H1 (cell line): Measurements from ENCODE around the gene UGT1A8. TPM values are rescaled to one million over a fixed set of nuclear protein-coding genes. Genes with fewer than 3 reads are reported as not detected.
A peak's percentile ranks its signal among the peaks of the same experiment; 100 is the strongest.

Source experiments
- CTCF ChIA-PET: fragments of 300-600 bp; sonication (Branson Sonifier 250); formaldehyde crosslinking; loops from one replicate; lab custom pipeline; 2021; ENCODE audit not compliant: partially characterized antibody; lab: Charles Lee
- POLR2A ChIA-PET: fragments of 300-600 bp; sonication (Branson Sonifier 250); formaldehyde crosslinking; loops from one replicate; lab custom pipeline; 2021; ENCODE audit warnings: inconsistent platforms; ENCODE audit not compliant: partially characterized antibody; lab: Charles Lee
- DNase-seq, 2 experiments: peaks; one replicate each; pipeline versions ENCODE4 v3.0.0 to v3.0.0-alpha.2; 2010 to 2022; ENCODE audit warnings: low spot score in 2 of 2, low read depth in 1 of 2, mixed read lengths in 1 of 2
- FAIRE-seq: peaks from 2 replicates; lab custom pipeline; 2011; peaks lifted over from hg19 to GRCh38; lab: Jason Lieb, UNC
- H2AFZ ChIP-seq: 2 replicates; pipeline ENCODE4 v1.8.1; 2012; ENCODE audit warnings: low read length, inconsistent platforms
- H2AK5ac ChIP-seq: 2 replicates; pipeline ENCODE4 v1.6.1; 2013; ENCODE audit warnings: low read depth, low read length
- H2BK120ac ChIP-seq: replicated peaks from 2 replicates; pipeline ENCODE3; 2013; ENCODE audit warnings: low read depth, low read length, inconsistent platforms
- H2BK12ac ChIP-seq: 2 replicates; pipeline ENCODE4 v1.6.1; 2013; ENCODE audit warnings: low read depth, low read length
- H2BK15ac ChIP-seq: 2 replicates; pipeline ENCODE4 v1.6.1; 2013; ENCODE audit warnings: low read length
- H2BK20ac ChIP-seq: 2 replicates; pipeline ENCODE4 v1.6.1; 2013; ENCODE audit warnings: low read length
- H2BK5ac ChIP-seq: 2 replicates; pipeline ENCODE4 v1.6.1; 2013; ENCODE audit warnings: low read depth, low read length
- H3K14ac ChIP-seq: 2 replicates; pipeline ENCODE4 v1.6.1; 2013; ENCODE audit warnings: inconsistent platforms; ENCODE audit not compliant: insufficient read length
- H3K18ac ChIP-seq: 2 replicates; pipeline ENCODE4 v1.6.1; 2013; ENCODE audit warnings: low read length; ENCODE audit errors: extremely low read depth
- H3K23ac ChIP-seq: 2 replicates; pipeline ENCODE4 v1.6.1; 2013; ENCODE audit warnings: inconsistent platforms; ENCODE audit not compliant: insufficient read length
- H3K23me2 ChIP-seq: 2 replicates; pipeline ENCODE4 v1.6.1; 2013; ENCODE audit warnings: low read depth, low read length
- H3K27ac ChIP-seq: 2 replicates; pipeline ENCODE4 v1.6.1; 2011; ENCODE audit warnings: low read depth, low read length, inconsistent platforms
- H3K27me3 ChIP-seq, 4 experiments: replicated peaks in 1 of 4; 1 replicate in 1 of 4; 2 replicates in 3 of 4; pipeline versions ENCODE4 v1.6.1 to v1.8.1; 2011 to 2013; ENCODE audit warnings: low read length in 3 of 4, mild to moderate bottlenecking in 3 of 4, inconsistent platforms in 2 of 4, mixed read lengths in 2 of 4, moderate library complexity in 1 of 4; ENCODE audit not compliant: control insufficient read depth in 3 of 4, insufficient read depth in 3 of 4; ENCODE audit errors: extremely low read depth in 1 of 4
- H3K36me3 ChIP-seq, 4 experiments: 2 replicates each; pipeline versions ENCODE4 v1.6.1 to v1.8.1; 2011 to 2013; ENCODE audit warnings: mild to moderate bottlenecking in 4 of 4, low read length in 3 of 4, moderate library complexity in 2 of 4, control low read depth in 1 of 4, inconsistent platforms in 1 of 4; ENCODE audit not compliant: insufficient read depth in 4 of 4, control insufficient read depth in 2 of 4
- H3K4ac ChIP-seq: replicated peaks from 2 replicates; pipeline ENCODE3; 2013; ENCODE audit warnings: low read length, low read depth, mixed read lengths, inconsistent platforms; ENCODE audit not compliant: insufficient read length
- H3K4me1 ChIP-seq, 4 experiments: replicated peaks in 1 of 4; 1 replicate in 1 of 4; 2 replicates in 3 of 4; pipeline versions ENCODE4 v1.6.1 to v1.8.1; 2011 to 2013; ENCODE audit warnings: low read length in 3 of 4, inconsistent platforms in 2 of 4, mixed read lengths in 1 of 4; ENCODE audit not compliant: insufficient read depth in 4 of 4, control insufficient read depth in 3 of 4
- H3K4me2 ChIP-seq, 2 experiments: 2 replicates each; pipeline versions ENCODE4 v1.6.1 to v1.8.1; 2011 to 2013; ENCODE audit warnings: low read depth in 2 of 2, low read length in 2 of 2, control low read depth in 1 of 2, inconsistent platforms in 1 of 2, mild to moderate bottlenecking in 1 of 2; ENCODE audit not compliant: insufficient read depth in 1 of 2
- H3K4me3 ChIP-seq, 4 experiments: fragments of 200-600, 300-600 bp in 1 of 4; sonication (generic), shearing (Covaris generic), sonication (Bioruptor Twin) in 1 of 4; 2 replicates each; pipeline versions ENCODE4 v1.5.1 to v1.8.1; 2011 to 2016; ENCODE audit warnings: low read length in 4 of 4, low read depth in 3 of 4, control low read depth in 2 of 4, inconsistent platforms in 2 of 4, mild to moderate bottlenecking in 2 of 4, mixed read lengths in 1 of 4, moderate library complexity in 1 of 4; ENCODE audit not compliant: insufficient read depth in 2 of 4; ENCODE audit errors: extremely low read depth in 1 of 4
- H3K56ac ChIP-seq: replicated peaks from 2 replicates; pipeline ENCODE3; 2013; ENCODE audit warnings: low read depth, mild to moderate bottlenecking, mixed read lengths, low read length, inconsistent platforms; ENCODE audit not compliant: insufficient read length
- H3K79me1 ChIP-seq: 2 replicates; pipeline ENCODE4 v1.6.1; 2013; ENCODE audit warnings: low read depth, low read length, control low read depth
- H3K79me2 ChIP-seq, 2 experiments: 2 replicates each; pipeline versions ENCODE4 v1.6.1 to v1.8.1; 2012 to 2013; ENCODE audit warnings: low read length in 2 of 2, mild to moderate bottlenecking in 2 of 2, inconsistent platforms in 1 of 2; ENCODE audit not compliant: insufficient read depth in 2 of 2, control insufficient read depth in 1 of 2
- H3K9ac ChIP-seq, 4 experiments: replicated peaks in 1 of 4; 1 replicate in 1 of 4; 2 replicates in 3 of 4; pipeline versions ENCODE4 v1.6.1 to v1.8.1; 2011 to 2013; ENCODE audit warnings: low read depth in 3 of 4, low read length in 3 of 4, control low read depth in 2 of 4, mild to moderate bottlenecking in 2 of 4, moderate library complexity in 2 of 4, inconsistent platforms in 1 of 4; ENCODE audit errors: extremely low read depth in 1 of 4
- H3K9me3 ChIP-seq, 2 experiments: 2 replicates each; pipeline versions ENCODE4 v1.6.1 to v1.8.1; 2012 to 2013; ENCODE audit warnings: mild to moderate bottlenecking in 2 of 2, moderate library complexity in 2 of 2, control low read depth in 1 of 2, inconsistent platforms in 1 of 2, low read depth in 1 of 2, low read length in 1 of 2, mixed read lengths in 1 of 2; ENCODE audit not compliant: insufficient read depth in 2 of 2
- H4K20me1 ChIP-seq, 2 experiments: replicated peaks in 1 of 2; 2 replicates each; pipeline versions ENCODE3 to v1.8.1; 2011 to 2013; ENCODE audit warnings: inconsistent platforms in 2 of 2, low read length in 2 of 2, mild to moderate bottlenecking in 1 of 2; ENCODE audit not compliant: insufficient read depth in 2 of 2, control insufficient read depth in 1 of 2
- H4K5ac ChIP-seq: 2 replicates; pipeline ENCODE4 v1.6.1; 2013; ENCODE audit warnings: low read length, low read depth, mixed read lengths, inconsistent platforms; ENCODE audit not compliant: insufficient read length
- H4K8ac ChIP-seq: 2 replicates; pipeline ENCODE4 v1.8.0; 2013; ENCODE audit warnings: mild to moderate bottlenecking, moderate library complexity, low read length, inconsistent platforms; ENCODE audit not compliant: insufficient read depth; ENCODE audit errors: extremely low read depth
- H4K91ac ChIP-seq: replicated peaks from 2 replicates; pipeline ENCODE3; 2013; ENCODE audit warnings: low read length, mixed read lengths, inconsistent platforms; ENCODE audit not compliant: insufficient read length
- NANOG ChIP-seq: IDR thresholded peaks from 2 replicates; pipeline ENCODE4 v1.6.1; 2011; ENCODE audit warnings: low read length, low read depth, mild to moderate bottlenecking, inconsistent platforms; ENCODE audit not compliant: insufficient read depth, poor library complexity, severe bottlenecking
- YY1 ChIP-seq: IDR thresholded peaks from 2 replicates; pipeline ENCODE4 v1.6.1; 2011; ENCODE audit warnings: low read depth, mild to moderate bottlenecking, low read length
- WGBS, 2 experiments: shearing (Covaris generic) in 1 of 2; methylation state at CpG; one replicate each; pipeline versions ENCODE4 v1.1.6 to v1.1.7; 2013 to 2015; ENCODE audit warnings: low lambda C conversion rate in 2 of 2, mixed read lengths in 2 of 2, inconsistent platforms in 1 of 2, low coverage in 1 of 2, missing lambda C conversion rate in 1 of 2; ENCODE audit not compliant: insufficient replicate concordance in 2 of 2, insufficient coverage in 1 of 2, insufficient read length in 1 of 2; ENCODE audit errors: extremely low coverage in 1 of 2, missing lambda C conversion rate in 1 of 2; 5-methylcytosine and 5-hydroxymethylcytosine counted together
- polyA plus RNA-seq, 7 experiments: library from polyadenylated mRNA; depleted of rRNA in 3 of 7; stranded (reverse) in 5 of 7; unstranded in 2 of 7; fragments of >200 nt in 5 of 7; fragments of 200-250 nt in 2 of 7; gene quantifications; 1 replicate in 5 of 7; 2 replicates in 1 of 7; 4 replicates in 1 of 7; pipeline versions ENCODE4 v1.2.1 to v1.2.3, GENCODE V29; 2011 to 2013; ENCODE audit warnings: missing spikeins in 2 of 7, mixed read lengths in 2 of 7
- total RNA-seq: library from RNA; stranded (reverse); fragmentation: NEBNext Ultra II Directional; extraction: Animal tissue kit (Norgen Biotek cat#: 25700); gene quantifications from 2 replicates; pipeline ENCODE4 v1.2.1, GENCODE V29; 2021

Gene UGT1A8
- total and polyA plus RNA-seq, 2 of the 8 experiments (the other 6 are each of a cell fraction or from before 2014, with no cell fraction given), result not detected

DNA sequence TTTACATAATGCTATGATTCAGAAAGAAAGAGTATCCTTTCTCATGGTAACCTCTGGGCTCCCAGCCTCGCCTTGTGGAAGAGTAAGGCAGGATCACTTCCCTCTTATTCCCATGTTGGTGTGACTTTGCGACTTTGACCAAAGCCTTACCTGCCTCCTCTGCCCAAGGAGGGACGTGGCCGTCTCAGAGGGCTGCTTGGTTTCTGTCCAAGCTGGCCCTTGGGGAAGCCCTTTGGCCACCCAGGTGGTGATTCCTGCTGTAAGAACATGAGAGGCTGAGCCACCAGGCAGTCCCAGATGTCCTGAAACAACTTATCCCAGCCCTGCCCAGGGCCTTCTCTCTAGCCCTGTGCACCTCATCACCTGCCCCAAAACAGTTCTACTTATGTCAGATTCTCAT is 81.3 kb downstream of the UGT1A8 start:
- no peaks in the 10 kb centered on the region for H3K79me1 ChIP-seq
- H2BK20ac ChIP-seq, result 0 out of 2 replicates have a peak overlapping the region, but pooled peaks have one; percentile 7
- no peaks in the 10 kb centered on the region for H3K79me2 ChIP-seq
- H3K9me3 ChIP-seq, result no peaks in the 10 kb centered on the region
- no peaks in the 10 kb centered on the region for H3K23me2 ChIP-seq
- H4K5ac ChIP-seq, result no peak overlapping the region
- H3K4me3 ChIP-seq, result no peak overlapping the region
- no peak for DNase-seq
- no peak for FAIRE-seq
- 81% methylated on average over 4 of the region's 4 CpGs; no CpG with 5 or more reads in 1 of the 2 experiments for WGBS, 2 experiments
- H3K14ac ChIP-seq, result no peak overlapping the region
- H2BK12ac ChIP-seq, result no peak overlapping the region
- no peaks in the 10 kb centered on the region for H4K20me1 ChIP-seq
- H3K4ac ChIP-seq, result no peak overlapping the region
- H4K91ac ChIP-seq, result no peak overlapping the region
- no peak overlapping the region for H3K18ac ChIP-seq
- H3K4me1 ChIP-seq, result peaks cover 0 to 4% (median 0%) of the 10 kb centered on the region in 4 experiments; a peak in 1 of 7 replicates
- 0 out of 2 replicates have a peak overlapping the region, but pooled peaks have one; percentile 19 for H2BK5ac ChIP-seq
- no peak overlapping the region for H3K27ac ChIP-seq
- CTCF ChIA-PET, result interaction anchor here (0.7 to 3.1 kb wide), 2 partner anchors 13 to 14 kb away, joined by 3 to 12 read pairs; partner anchors contain the start of gene UGT1A5
- H2BK120ac ChIP-seq, result no peak overlapping the region
- no peaks in the 10 kb centered on the region for H3K27me3 ChIP-seq
- H3K36me3 ChIP-seq, result no peaks in the 10 kb centered on the region
- H2BK15ac ChIP-seq, result no peak overlapping the region
- POLR2A ChIA-PET, result no interaction called here
- TF ChIP-seq YY1 (no peak), NANOG (no peak)
- H3K56ac ChIP-seq, result no peak overlapping the region
- no peak overlapping the region for H3K9ac ChIP-seq
- no peak overlapping the region for H3K23ac ChIP-seq
- 0 out of 2 replicates have a peak overlapping the region, but pooled peaks have one; percentile 42 for H2AFZ ChIP-seq
- H3K4me2 ChIP-seq, result no peak overlapping the region
- H4K8ac ChIP-seq, result no peak overlapping the region
- H2AK5ac ChIP-seq, result no peak overlapping the region
